Measurements from ENCODE around the gene MMP7.

MMP7 gene

GRCh38 chr11:102495161-102496042 lies 35.1 kb downstream of the MMP7 start:
- TF ChIP-seq, protein P1, sequence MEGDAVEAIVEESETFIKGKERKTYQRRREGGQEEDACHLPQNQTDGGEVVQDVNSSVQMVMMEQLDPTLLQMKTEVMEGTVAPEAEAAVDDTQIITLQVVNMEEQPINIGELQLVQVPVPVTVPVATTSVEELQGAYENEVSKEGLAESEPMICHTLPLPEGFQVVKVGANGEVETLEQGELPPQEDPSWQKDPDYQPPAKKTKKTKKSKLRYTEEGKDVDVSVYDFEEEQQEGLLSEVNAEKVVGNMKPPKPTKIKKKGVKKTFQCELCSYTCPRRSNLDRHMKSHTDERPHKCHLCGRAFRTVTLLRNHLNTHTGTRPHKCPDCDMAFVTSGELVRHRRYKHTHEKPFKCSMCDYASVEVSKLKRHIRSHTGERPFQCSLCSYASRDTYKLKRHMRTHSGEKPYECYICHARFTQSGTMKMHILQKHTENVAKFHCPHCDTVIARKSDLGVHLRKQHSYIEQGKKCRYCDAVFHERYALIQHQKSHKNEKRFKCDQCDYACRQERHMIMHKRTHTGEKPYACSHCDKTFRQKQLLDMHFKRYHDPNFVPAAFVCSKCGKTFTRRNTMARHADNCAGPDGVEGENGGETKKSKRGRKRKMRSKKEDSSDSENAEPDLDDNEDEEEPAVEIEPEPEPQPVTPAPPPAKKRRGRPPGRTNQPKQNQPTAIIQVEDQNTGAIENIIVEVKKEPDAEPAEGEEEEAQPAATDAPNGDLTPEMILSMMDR (IDR thresholded peaks at IDR 0.05; ENCODE audit: borderline replicate concordance, control extremely low read depth, extremely low read depth, insufficient read depth, missing control alignments), result no peak
- in situ Hi-C loops (cut with MboI; ENCODE audit: low sequenced_read_pairs, unreplicated experiment), result loop anchor here (5.0 to 25.0 kb wide), 3 partner anchors 108 to 211 kb away; no protein-coding TSS in a partner anchor
- DNase-seq (ENCODE audit: low spot score), result peak; percentile 55

DNA sequence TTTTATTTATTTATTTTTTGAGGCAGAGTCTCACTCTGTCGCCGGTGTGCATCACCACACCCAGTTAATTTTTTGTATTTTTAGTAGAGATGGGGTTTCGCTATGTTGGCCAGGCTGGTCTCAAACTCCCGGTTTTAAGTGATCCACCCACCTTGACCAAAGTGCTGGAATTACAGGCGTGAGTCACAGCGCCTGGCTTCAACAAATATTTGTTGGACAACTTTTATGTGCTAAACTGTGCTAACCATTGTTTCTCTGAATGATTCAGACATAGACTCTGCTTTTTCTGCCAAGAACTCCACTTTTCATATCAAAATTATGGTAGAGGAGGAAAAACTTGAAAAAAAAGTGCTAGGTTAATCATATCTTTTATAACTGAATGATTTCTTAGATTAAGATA lies 36.3 kb downstream of the MMP7 start:
- in situ Hi-C loops (cut with MboI; ENCODE audit: low sequenced_read_pairs, unreplicated experiment), result loop anchor here (10.0 to 25.0 kb wide), 2 partner anchors 107 to 209 kb away; no protein-coding TSS in a partner anchor
- TF ChIP-seq, protein P1 (IDR thresholded peaks at IDR 0.05; ENCODE audit: borderline replicate concordance, control extremely low read depth, extremely low read depth, insufficient read depth, missing control alignments), result no peak
- DNase-seq (ENCODE audit: low spot score), result no peak

- in situ Hi-C loops (cut with MboI; ENCODE audit: low sequenced_read_pairs, unreplicated experiment), result loop anchor here (10.0 to 25.0 kb wide), 2 partner anchors 106 to 209 kb away; no protein-coding TSS in a partner anchor
- TF ChIP-seq, protein P1 (IDR thresholded peaks at IDR 0.05; ENCODE audit: borderline replicate concordance, control extremely low read depth, extremely low read depth, insufficient read depth, missing control alignments), result no peak
- no peak for DNase-seq (ENCODE audit: low spot score)
These were observed 37.0 kb downstream of the MMP7 start for GRCh38 chr11:102493524-102493923.

DNA sequence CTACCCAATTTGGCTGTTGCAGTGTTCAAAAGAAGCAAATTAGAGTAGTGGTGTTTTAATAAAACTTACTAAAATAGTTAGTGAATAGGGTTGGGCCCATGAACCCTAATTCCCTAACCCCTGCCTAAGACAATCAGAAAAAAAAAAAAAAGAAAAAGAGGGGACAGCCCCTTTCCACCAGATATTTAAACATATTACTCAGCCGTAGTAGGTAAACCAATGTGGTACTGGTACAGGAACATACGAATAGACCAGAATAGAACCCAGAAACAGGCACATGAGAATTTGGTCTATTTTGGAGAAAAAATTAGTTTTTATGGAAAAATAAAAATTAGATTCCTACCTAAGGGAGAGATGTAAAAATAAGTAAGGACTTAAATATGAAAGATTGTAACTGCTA lies 38.6 kb downstream of the MMP7 start:
- DNase-seq (ENCODE audit: low spot score), result no peak
- TF ChIP-seq, protein P1 (IDR thresholded peaks at IDR 0.05; ENCODE audit: borderline replicate concordance, control extremely low read depth, extremely low read depth, insufficient read depth, missing control alignments), result no peak
- in situ Hi-C loops (cut with MboI; ENCODE audit: low sequenced_read_pairs, unreplicated experiment), result loop anchor here (10.0 to 25.0 kb wide), 2 partner anchors 105 to 207 kb away; no protein-coding TSS in a partner anchor

DNA sequence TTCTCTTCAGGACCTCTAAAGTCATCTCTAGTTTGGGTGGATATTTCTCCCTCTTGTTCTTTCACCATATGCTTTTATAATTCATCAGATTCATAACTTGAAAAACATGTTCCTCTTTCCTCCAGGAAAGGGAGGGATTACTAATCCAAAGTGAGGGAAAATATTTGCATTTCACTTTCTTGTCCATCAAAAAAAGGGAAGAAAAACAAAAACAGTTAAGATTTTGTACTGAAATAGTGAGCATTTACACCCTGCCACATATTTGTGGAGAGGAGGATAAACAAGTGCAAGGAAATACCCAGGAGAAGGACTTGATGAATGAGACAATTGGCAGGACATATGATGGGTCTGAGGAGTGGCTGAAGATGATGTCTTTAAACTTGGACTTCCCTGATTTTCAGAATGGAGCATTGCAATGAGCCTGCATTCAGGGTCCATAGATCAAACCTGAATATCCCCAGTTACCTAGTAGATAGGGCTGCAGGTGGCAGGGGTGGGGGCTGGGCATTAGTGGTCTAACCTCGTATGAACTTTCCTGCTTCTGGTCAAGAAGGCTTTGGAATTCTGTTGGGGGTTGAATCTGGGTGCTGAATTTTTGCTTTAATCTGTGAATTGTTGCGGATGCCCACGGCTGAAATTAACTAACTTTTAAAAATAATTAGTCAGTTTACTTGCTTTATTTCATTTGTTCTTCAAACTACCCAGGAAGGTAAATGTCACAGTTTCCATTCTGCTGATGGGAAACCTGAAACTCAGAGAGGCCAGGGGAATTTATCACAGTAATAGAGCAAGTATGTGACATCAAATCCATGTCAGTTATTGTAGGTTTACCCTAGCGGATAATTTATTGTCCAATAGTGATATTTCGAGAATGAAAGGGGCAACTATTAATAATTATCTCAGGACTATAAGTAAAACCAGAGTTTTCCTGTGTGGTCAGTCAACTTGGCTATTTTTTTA lies 41.1 kb downstream of the MMP7 start:
- DNase-seq (ENCODE audit: low spot score), result no peak
- TF ChIP-seq, protein P1 (IDR thresholded peaks at IDR 0.05; ENCODE audit: borderline replicate concordance, control extremely low read depth, extremely low read depth, insufficient read depth, missing control alignments), result no peak
- in situ Hi-C loops (cut with MboI; ENCODE audit: low sequenced_read_pairs, unreplicated experiment), result loop anchor here (10.0 to 25.0 kb wide), 2 partner anchors 102 to 205 kb away; no protein-coding TSS in a partner anchor

DNA sequence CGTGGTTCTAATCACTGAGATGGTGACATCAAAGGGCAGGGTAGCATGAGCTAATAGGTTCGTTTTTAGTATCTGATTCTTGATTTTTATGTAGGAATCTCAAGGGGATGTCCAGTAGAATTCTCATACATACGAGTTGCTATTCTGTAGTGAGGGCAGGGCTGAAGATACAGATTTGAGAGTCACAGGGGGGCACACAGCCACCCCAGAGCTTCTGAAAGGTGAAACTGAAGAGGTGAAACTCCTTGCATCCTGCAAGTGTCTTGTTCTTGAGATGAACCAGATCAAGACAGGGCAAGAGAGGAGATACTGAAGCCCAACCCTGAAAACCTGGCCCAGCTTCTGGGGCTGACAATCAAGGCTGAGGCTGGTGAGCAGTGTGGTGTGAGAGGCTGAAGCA lies 42.3 kb downstream of the MMP7 start:
- in situ Hi-C loops (cut with MboI; ENCODE audit: low sequenced_read_pairs, unreplicated experiment), result loop anchor here (25.0 kb wide), 1 partner anchor 101 kb away; no protein-coding TSS in a partner anchor
- TF ChIP-seq, protein P1 (IDR thresholded peaks at IDR 0.05; ENCODE audit: borderline replicate concordance, control extremely low read depth, extremely low read depth, insufficient read depth, missing control alignments), result no peak
- DNase-seq (ENCODE audit: low spot score), result no peak

Measured in GM13976 (cell line).